Caki2 (cell line): ENCODE data around the gene ATP6V0C. TPM values are rescaled to one million over a fixed set of nuclear protein-coding genes. Genes with fewer than 3 reads are reported as not detected.
"Not testable (repeated sequence)": the region's sequence is repeated elsewhere in the genome, so short reads cannot be mapped to it uniquely, and the experiment has no call there.

ENCODE experiments used
- DNase-seq: peaks from one replicate; pipeline ENCODE4 v3.0.0-alpha.2; 2015; ENCODE audit warnings: low read depth
- in situ Hi-C: cut with HindIII; loops from 2 replicates; pipeline ENCODE4 v1.10.0; 2016; ENCODE audit warnings: low sequenced_read_pairs, low pct_unique_long_range_greater_than_20kb, mixed read lengths
- total RNA-seq: library from RNA; depleted of rRNA; stranded (reverse); fragments of >200 nt; shearing (Covaris generic); gene quantifications from 2 replicates; pipeline ENCODE4 v1.2.3, GENCODE V29; 2014; ENCODE audit warnings: low replicate concordance; rRNA removed

The ATP6V0C gene
- total RNA-seq, 1 experiment from 2014 or later, result 27.8 TPM

DNA sequence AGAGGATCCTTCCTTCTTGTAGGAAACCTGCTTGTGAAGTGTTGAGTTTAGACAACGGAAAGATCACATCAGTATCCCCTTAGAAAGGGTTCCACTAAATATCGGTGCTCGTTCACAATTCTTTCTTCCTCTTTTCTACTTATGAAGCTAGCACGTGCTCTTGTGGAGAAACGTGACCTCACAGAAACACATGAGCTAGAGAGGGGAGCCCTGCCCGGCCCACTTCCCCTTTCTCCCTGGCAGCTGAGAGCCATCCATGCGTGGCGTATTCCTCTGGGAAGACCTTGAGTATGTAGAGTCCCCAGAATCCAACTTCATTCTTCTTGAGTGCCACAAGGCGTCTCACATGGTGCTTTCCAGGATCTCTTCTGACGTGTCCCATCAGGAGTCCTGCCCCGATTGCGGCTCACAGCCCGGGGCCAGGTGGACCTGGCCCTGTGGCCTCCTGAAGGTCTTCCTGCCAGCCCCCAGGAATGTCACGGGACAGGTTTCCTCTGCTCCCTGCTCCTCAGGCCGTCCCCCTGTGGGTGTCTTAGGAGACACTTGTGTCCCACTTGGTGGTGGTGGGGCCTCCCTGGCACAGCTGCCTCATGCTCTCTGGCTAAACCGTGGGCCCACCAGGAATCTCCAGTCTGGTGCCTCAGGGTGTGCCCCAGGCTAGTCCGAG, 46.5 kb downstream of the ATP6V0C start:
- in situ Hi-C loops, DNase-seq: not testable (repeated sequence)

DNA sequence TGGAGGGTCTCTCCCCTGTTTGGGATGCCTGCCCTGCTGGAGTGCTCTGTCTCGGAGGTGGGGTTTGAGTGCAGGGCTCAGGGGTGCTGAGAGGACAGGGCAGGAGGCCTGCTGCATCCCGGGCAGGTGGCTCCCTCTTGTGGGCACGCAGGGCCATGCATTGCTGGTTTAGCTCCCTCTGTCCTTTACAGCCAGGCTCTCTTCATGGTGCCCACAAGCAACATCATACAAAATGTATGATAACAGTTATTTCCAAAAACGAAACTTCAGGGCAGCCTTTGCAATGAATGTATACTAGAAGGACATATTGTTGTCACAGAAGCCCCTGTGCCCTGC, 47.0 kb downstream of the ATP6V0C start:
- not testable (repeated sequence) for DNase-seq

DNA sequence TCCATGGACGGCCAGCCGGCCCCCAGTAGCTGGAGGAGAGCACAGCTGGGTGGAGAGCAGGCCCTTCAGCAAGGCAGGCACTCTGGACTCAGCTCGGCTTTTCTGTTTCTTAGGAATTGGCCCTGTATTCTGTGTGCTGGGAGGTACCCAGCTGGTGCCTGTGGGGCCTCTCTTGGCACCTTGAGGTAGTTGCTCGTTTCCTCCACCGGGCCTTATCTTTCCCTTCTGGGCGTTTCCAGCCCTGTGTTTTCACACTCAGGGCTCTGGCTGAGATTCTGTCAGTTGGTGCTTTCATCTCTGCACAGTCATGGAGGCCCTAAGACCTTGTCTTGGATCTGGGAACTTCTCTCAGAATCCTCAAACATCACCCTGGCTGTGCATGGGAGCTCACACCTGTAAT, 53.8 kb downstream of the ATP6V0C start:
- in situ Hi-C loops, DNase-seq: not testable (repeated sequence)

More for the DNA sequence above, 47.0 kb downstream of the ATP6V0C start:
- in situ Hi-C loops, result not testable (repeated sequence)

- in situ Hi-C loops, DNase-seq: not testable (repeated sequence)
Measured at GRCh38 chr16:2568573-2568972, 54.8 kb downstream of the ATP6V0C start.

Other genes starting within 250 kb of the ATP6V0C start
- gene RNPS1, start 245.8 kb upstream of the ATP6V0C start, total RNA-seq, result 151 and 155 TPM in 2 replicates
- 18.0 and 22.4 TPM in 2 replicates for gene ABCA3, start 173.2 kb upstream of the ATP6V0C start, total RNA-seq
- 36.9 and 40.3 TPM in 2 replicates for gene CCNF, start 84.5 kb upstream of the ATP6V0C start, total RNA-seq
- gene TEDC2, start 53.8 kb upstream of the ATP6V0C start, total RNA-seq, result 37.3 and 39.9 TPM in 2 replicates
- not detected in 2 replicates for gene NTN3, start 42.7 kb upstream of the ATP6V0C start, total RNA-seq
- 6.2 and 9.5 TPM in 2 replicates for gene TBC1D24, start 38.8 kb upstream of the ATP6V0C start, total RNA-seq
- gene AMDHD2, start 6.4 kb downstream of the ATP6V0C start, total RNA-seq, result 100 and 138 TPM in 2 replicates
- not detected in 2 replicates for gene CEMP1, start 17.5 kb downstream of the ATP6V0C start, total RNA-seq
- gene PDPK1, start 24.1 kb downstream of the ATP6V0C start, total RNA-seq, result 10.1 and 14.7 TPM in 2 replicates
- 67.5 and 85.6 TPM in 2 replicates for gene KCTD5, start 168.6 kb downstream of the ATP6V0C start, total RNA-seq
- 1.1 TPM in 1 of 2 replicates, not detected in the other for gene PRSS27, start 206.3 kb downstream of the ATP6V0C start, total RNA-seq
- gene SRRM2, start 238.7 kb downstream of the ATP6V0C start, total RNA-seq, result 15.3 and 31.2 TPM in 2 replicates